ENCODE measurements around the gene YIPF6.
"Not testable (repeated sequence)": the region's sequence is repeated elsewhere in the genome, so short reads cannot be mapped to it uniquely, and the experiment has no call there.

The YIPF6 gene

GRCh38 chrX:68498508-68499379, at the start of gene YIPF6:
Gene YIPF6, plus strand, starts transcription at chrX:68499051. Its CDS starts 16 bp downstream, at chrX:68499067.
- peak; percentile 59 for DNase-seq (ENCODE audit: low spot score)

GRCh38 chrX:68451720-68452119, 47.1 kb upstream of the YIPF6 start:
- no peak for DNase-seq (ENCODE audit: low spot score)

- no peak for DNase-seq (ENCODE audit: low spot score)
Observed at GRCh38 chrX:68454476-68455150, 44.2 kb upstream of the YIPF6 start.

GRCh38 chrX:68455151-68455510, 43.7 kb upstream of the YIPF6 start:
- DNase-seq (ENCODE audit: low spot score): no peak

GRCh38 chrX:68461093-68461492, 37.8 kb upstream of the YIPF6 start:
- no peak for DNase-seq (ENCODE audit: low spot score)

GRCh38 chrX:68461576-68461975, 37.3 kb upstream of the YIPF6 start:
- no peak for DNase-seq (ENCODE audit: low spot score)

GRCh38 chrX:68462197-68462596, 36.7 kb upstream of the YIPF6 start:
- no peak for DNase-seq (ENCODE audit: low spot score)

- peak; percentile 2 for DNase-seq (ENCODE audit: low spot score)
Observed at GRCh38 chrX:68462653-68463052, 36.2 kb upstream of the YIPF6 start.

- DNase-seq (ENCODE audit: low spot score): no peak
Observed at GRCh38 chrX:68463880-68464279, 35.0 kb upstream of the YIPF6 start.

GRCh38 chrX:68464796-68465195, 34.1 kb upstream of the YIPF6 start:
- no peak for DNase-seq (ENCODE audit: low spot score)

GRCh38 chrX:68480969-68481368, 17.9 kb upstream of the YIPF6 start:
- no peak for DNase-seq (ENCODE audit: low spot score)

GRCh38 chrX:68486198-68486597, 12.7 kb upstream of the YIPF6 start:
- DNase-seq (ENCODE audit: low spot score): not testable (repeated sequence)

- no peak for DNase-seq (ENCODE audit: low spot score)
Observed at GRCh38 chrX:68487254-68487653, 11.6 kb upstream of the YIPF6 start.

- DNase-seq (ENCODE audit: low spot score): no peak
Observed at GRCh38 chrX:68487924-68488323, 10.9 kb upstream of the YIPF6 start.

- no peak for DNase-seq (ENCODE audit: low spot score)
Observed at GRCh38 chrX:68488657-68489056, 10.2 kb upstream of the YIPF6 start.

- DNase-seq (ENCODE audit: low spot score): no peak
Observed at GRCh38 chrX:68490644-68491043, 8.2 kb upstream of the YIPF6 start.

- no peak for DNase-seq (ENCODE audit: low spot score)
Observed at GRCh38 chrX:68492583-68492982, 6.3 kb upstream of the YIPF6 start.

- DNase-seq (ENCODE audit: low spot score): not testable (repeated sequence)
Observed at GRCh38 chrX:68493776-68494175, 5.1 kb upstream of the YIPF6 start.

GRCh38 chrX:68498044-68498507, 775 bp upstream of the YIPF6 start:
- no peak for DNase-seq (ENCODE audit: low spot score)

- DNase-seq (ENCODE audit: low spot score): no peak
Observed at GRCh38 chrX:68499543-68500504, 973 bp downstream of the YIPF6 start.

- peak; percentile 22 for DNase-seq (ENCODE audit: low spot score)
Observed at GRCh38 chrX:68503836-68504636, 5.2 kb downstream of the YIPF6 start.
